BJ (cell line): Measurements from ENCODE around the gene S100A1. TPM values are rescaled to one million over a fixed set of nuclear protein-coding genes. Genes with fewer than 3 reads are reported as not detected.
A peak's percentile ranks its signal among the peaks of the same experiment; 100 is the strongest.

ENCODE experiments used
- CTCF ChIA-PET: fragments of 350-600 bp; formaldehyde crosslinking; extraction: SDS; loops from one replicate; lab custom pipeline; 2021; ENCODE audit warnings: antibody characterized with exemption, inconsistent platforms; lab: Yijun Ruan, JAX
- POLR2A ChIA-PET: fragments of 300-600 bp; sonication (Branson Sonifier 250); formaldehyde crosslinking; extraction: SDS; loops from one replicate; lab custom pipeline; 2021; ENCODE audit warnings: antibody characterized with exemption; lab: Charles Lee
- DNase-seq: peaks from one replicate; pipeline ENCODE4 v3.0.0-alpha.2; 2011; ENCODE audit warnings: low read depth
- H3K27me3 ChIP-seq: 2 replicates; pipeline ENCODE4 v1.6.0; 2011; ENCODE audit warnings: low read length; ENCODE audit not compliant: control insufficient read depth, insufficient read depth
- H3K36me3 ChIP-seq: 2 replicates; pipeline ENCODE4 v1.5.1; 2011; ENCODE audit warnings: low read length; ENCODE audit not compliant: control insufficient read depth, insufficient read depth
- H3K4me3 ChIP-seq: 2 replicates; pipeline ENCODE4 v1.5.1; 2011; ENCODE audit warnings: low read depth, mild to moderate bottlenecking, control low read depth, low read length
- CTCF ChIP-seq: IDR thresholded peaks from 2 replicates; pipeline ENCODE4 v1.5.1; 2011; ENCODE audit warnings: low read depth, mild to moderate bottlenecking, control low read depth, inconsistent platforms, low read length, moderate library complexity; ENCODE audit not compliant: insufficient read depth
- polyA plus RNA-seq: library from polyadenylated mRNA; depleted of rRNA; stranded (reverse); fragments of >200 nt; gene quantifications from 2 replicates; pipeline ENCODE4 v1.2.3, GENCODE V29; 2011

S100A1 gene
- polyA plus RNA-seq, 1 experiment = 0.71 TPM

GRCh38 chr1:153610334-153610733, 17.9 kb upstream of the S100A1 start:
- no peak for TF ChIP-seq CTCF
- ChIA-PET CTCF (interaction anchor here (0.8 to 9.8 kb wide), 5 partner anchors 17 to 100 kb away, joined by 3 to 148 read pairs (median 3); partner anchors contain the start of genes CHTOP, S100A1 and S100A13), POLR2A (interaction anchor here (0.7 to 1.0 kb wide), 2 partner anchors 17 to 31 kb away, joined by 3 read pairs; partner anchors contain the start of gene S100A13)
- Histone ChIP-seq H3K36me3 (peaks cover 19% of the 10 kb centered on the region), H3K27me3 (no peaks in the 10 kb centered on the region), H3K4me3 (peak overlapping the region; percentile 72)
- DNase-seq = no peak

GRCh38 chr1:153610811-153611301, 17.4 kb upstream of the S100A1 start:
- no peak for DNase-seq
- H3K4me3 ChIP-seq = peak overlapping the region; percentile 72
- TF ChIP-seq CTCF = no peak
- no peaks in the 10 kb centered on the region for H3K27me3 ChIP-seq
- H3K36me3 ChIP-seq = peaks cover 19% of the 10 kb centered on the region
- POLR2A ChIA-PET = interaction anchor here (0.7 to 3.5 kb wide), 3 partner anchors 16 to 32 kb away, joined by 3 to 20 read pairs (median 3); partner anchors contain the start of gene S100A13
- CTCF ChIA-PET = interaction anchor here (1.0 to 11.6 kb wide), 6 partner anchors 9 to 100 kb away, joined by 3 to 194 read pairs (median 6); partner anchors contain the start of genes CHTOP, S100A1 and S100A13

- Histone ChIP-seq H3K4me3 (peak overlapping the region; percentile 72), H3K27me3 (no peaks in the 10 kb centered on the region), H3K36me3 (peaks cover 17% of the 10 kb centered on the region)
- no peak for DNase-seq
- ChIA-PET CTCF (interaction anchor here (1.0 to 11.6 kb wide), 8 partner anchors 8 to 101 kb away, joined by 3 to 194 read pairs (median 6); partner anchors contain the start of genes S100A1 and S100A13), POLR2A (interaction anchor here (3.5 kb wide), 1 partner anchor 16 kb away, joined by 20 read pairs; the partner anchor contains the start of gene S100A13)
- no peak for TF ChIP-seq CTCF
Observed at GRCh38 chr1:153611356-153611755, 16.9 kb upstream of the S100A1 start.

- peaks cover 8% of the 10 kb centered on the region for H3K36me3 ChIP-seq
- no peak for TF ChIP-seq CTCF
- POLR2A ChIA-PET = interaction anchor here (0.5 to 3.5 kb wide), 4 partner anchors 9 to 61 kb away, joined by 3 to 20 read pairs (median 8); partner anchors contain the start of genes CHTOP and S100A13
- H3K4me3 ChIP-seq = peak overlapping the region; percentile 72
- no peak for DNase-seq
- CTCF ChIA-PET = interaction anchor here (0.9 to 11.6 kb wide), 8 partner anchors 8 to 146 kb away, joined by 3 to 194 read pairs (median 6); partner anchors contain the start of genes S100A1 and S100A13
- H3K27me3 ChIP-seq = no peaks in the 10 kb centered on the region
Observed at GRCh38 chr1:153612111-153612754, 16.0 kb upstream of the S100A1 start.
